Body of pancreas (tissue), 4 donors: Measurements from ENCODE around the gene PKP1. TPM values are rescaled to one million over a fixed set of nuclear protein-coding genes. Genes with fewer than 3 reads are reported as not detected.
"Not testable (repeated sequence)": the region's sequence is repeated elsewhere in the genome, so short reads cannot be mapped to it uniquely, and the experiment has no call there.

Source experiments
- ATAC-seq: fragments of 150-250 bp; one replicate; pipeline ENCODE4 v1.9.1; 2016
- DNase-seq, 4 donors: peaks; one replicate each; pipeline ENCODE4 v3.0.0-alpha.2; 2019
- H3K27ac ChIP-seq, 4 donors: fragments of 200-600 bp; sonication (generic); 1 replicate in 3 of 4; 2 replicates in 1 of 4; pipeline versions ENCODE4 v1.5.1 to v1.6.1; 2016 to 2019; ENCODE audit warnings: mild to moderate bottlenecking in 1 of 4, mixed read lengths in 1 of 4, moderate library complexity in 1 of 4
- H3K27me3 ChIP-seq, 2 donors: fragments of 200-600 bp; sonication (generic); one replicate each; pipeline ENCODE4 v1.6.0; 2016; ENCODE audit warnings: mild to moderate bottlenecking in 1 of 2
- H3K36me3 ChIP-seq, 2 donors: fragments of 200-600 bp; sonication (generic); replicated peaks in 1 of 2; 2 replicates each; pipeline ENCODE4 v1.5.1; 2016; ENCODE audit warnings: low read depth in 2 of 2; ENCODE audit not compliant: insufficient read depth in 1 of 2
- H3K4me1 ChIP-seq: fragments of 200-600 bp; sonication (generic); one replicate; pipeline ENCODE4 v1.6.0; 2016
- H3K4me3 ChIP-seq, 2 donors: fragments of 200-600 bp; sonication (generic); 1 replicate in 1 of 2; 2 replicates in 1 of 2; pipeline ENCODE4 v1.5.1; 2016 to 2019
- H3K9me3 ChIP-seq, 3 donors: fragments of 200-600 bp; sonication (generic); 1 replicate in 2 of 3; 2 replicates in 1 of 3; pipeline ENCODE4 v1.5.1; 2016
- POLR2A ChIP-seq, 3 donors: fragments of 450-650 bp; IDR thresholded peaks; one replicate each; pipeline ENCODE4 v1.6.1; 2016; ENCODE audit warnings: antibody characterized with exemption in 3 of 3, mild to moderate bottlenecking in 2 of 3
- WGBS, 2 donors: methylation state at CpG; one replicate each; pipeline ENCODE4 v1.1.5; 2017; 5-methylcytosine and 5-hydroxymethylcytosine counted together
- intact Hi-C: fragments of 100-400 bp; cut with DNase I; formaldehyde crosslinking; loops from one replicate; pipeline ENCODE4 v1.15.1; 2023
- total RNA-seq, 2 donors: library from RNA; depleted of rRNA; stranded (reverse); fragments of >200 nt; gene quantifications; one replicate each; pipeline ENCODE4 v1.1.0, GENCODE V29; 2016
- TF ChIP-seq, protein P1 (sequence below), 7 experiments: fragments of 450-650 bp in 4 of 7; fragments of 200-600 bp in 3 of 7; sonication (generic) in 3 of 7; IDR thresholded peaks; one replicate each; pipeline ENCODE4 v1.5.1; 2016 to 2019; ENCODE audit warnings: antibody characterized with exemption in 7 of 7

The PKP1 gene
- total RNA-seq, 2 donors from 2014 or later, result 0.33 TPM; not detected in 1

DNA sequence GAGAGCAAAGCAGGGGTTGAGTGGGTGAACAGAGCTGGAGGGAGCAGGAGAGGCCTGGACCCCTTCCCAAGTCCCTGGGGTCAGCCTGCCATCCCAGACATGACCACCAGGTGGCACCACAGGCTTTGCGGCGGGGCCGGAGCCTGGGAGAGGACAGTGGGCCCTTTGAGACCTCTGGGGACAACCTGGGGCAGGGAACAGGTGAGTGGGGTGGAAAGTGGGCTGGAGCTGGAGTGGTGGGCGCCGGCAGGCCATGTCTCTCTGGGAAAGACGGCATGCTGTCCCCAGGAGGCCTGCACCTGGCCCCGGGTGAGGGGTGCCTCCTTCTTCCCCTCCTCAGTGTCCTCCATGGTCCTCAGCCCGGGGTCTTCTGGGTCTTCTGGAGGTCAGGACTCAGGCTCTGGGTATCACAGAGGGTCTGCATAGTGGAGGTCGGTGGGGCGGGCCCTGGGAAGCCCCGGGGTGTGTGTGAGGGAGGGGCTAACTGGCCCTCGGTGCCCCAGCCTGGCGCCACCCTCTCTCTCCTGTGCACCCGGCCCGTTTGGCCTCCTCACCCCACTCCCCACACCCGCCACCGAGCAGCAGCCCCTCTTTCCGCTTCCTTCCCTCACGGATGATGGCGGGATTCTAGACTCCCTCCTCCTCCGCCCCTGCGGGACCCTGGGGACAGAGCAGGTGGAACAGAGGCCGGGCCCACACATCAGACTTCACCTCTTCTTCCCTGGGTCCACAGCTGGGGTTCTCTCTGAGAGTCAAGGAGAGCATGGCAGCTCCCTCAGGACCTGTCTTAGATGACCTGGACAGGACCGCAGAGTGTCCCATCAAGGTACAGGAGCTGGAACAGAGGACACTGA, 28.5 kb upstream of the PKP1 start:
- intact Hi-C loops, result loop anchor here (5.0 kb wide), 1 partner anchor 107 kb away; no protein-coding TSS in a partner anchor

DNA sequence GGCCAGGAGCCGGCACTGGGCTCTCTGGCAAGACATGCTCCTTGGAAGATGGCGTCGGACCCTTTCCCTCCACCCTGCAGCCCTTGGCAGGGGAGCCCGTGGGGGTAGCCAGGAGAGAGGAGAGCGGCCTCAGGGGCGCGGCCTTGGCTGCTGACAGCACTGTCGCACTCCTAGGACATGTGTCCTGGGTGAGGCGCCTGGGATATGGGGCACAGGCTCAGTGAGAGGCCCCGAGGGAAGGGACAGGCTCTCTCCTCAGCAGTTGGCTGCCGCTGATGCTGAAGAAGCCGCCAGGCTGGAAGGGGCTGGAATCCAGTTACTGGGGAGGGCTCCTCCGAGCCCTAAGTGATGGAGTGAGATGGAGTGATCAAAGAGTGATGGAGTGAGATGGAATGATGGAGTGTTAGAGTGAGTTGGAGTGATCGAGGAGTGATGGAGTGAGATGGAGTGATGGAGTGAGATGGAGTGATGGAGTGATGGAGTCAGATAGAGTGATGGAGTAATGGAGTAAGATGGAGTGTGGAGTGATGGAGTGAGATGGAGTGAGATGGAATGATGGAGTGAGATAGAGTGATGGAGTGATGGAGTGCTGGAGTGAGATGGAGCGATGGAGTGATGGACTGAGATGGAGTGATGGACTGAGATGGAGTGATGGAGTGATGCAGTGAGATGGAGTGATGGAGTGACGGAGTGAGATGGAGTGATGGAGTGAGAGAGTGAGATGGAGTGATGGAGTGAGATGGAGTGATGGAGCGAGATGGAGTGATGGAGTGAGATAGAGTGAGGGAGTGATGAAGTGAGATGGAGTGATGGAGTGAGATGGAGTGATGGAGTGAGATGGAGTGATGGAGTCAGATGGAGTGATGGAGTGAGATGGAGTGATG, 27.6 kb upstream of the PKP1 start:
- no peak overlapping the region for H3K27ac ChIP-seq
- 65 to 67% methylated on average over 14 to 17 of the region's 17 CpGs for WGBS, 2 donors
- H3K4me3 ChIP-seq, result no peak overlapping the region
- DNase-seq (no peak), ATAC-seq (no peak)
- no peaks in the 10 kb centered on the region for H3K27me3 ChIP-seq
- intact Hi-C loops, result no loop called here
- TF ChIP-seq, protein P1, sequence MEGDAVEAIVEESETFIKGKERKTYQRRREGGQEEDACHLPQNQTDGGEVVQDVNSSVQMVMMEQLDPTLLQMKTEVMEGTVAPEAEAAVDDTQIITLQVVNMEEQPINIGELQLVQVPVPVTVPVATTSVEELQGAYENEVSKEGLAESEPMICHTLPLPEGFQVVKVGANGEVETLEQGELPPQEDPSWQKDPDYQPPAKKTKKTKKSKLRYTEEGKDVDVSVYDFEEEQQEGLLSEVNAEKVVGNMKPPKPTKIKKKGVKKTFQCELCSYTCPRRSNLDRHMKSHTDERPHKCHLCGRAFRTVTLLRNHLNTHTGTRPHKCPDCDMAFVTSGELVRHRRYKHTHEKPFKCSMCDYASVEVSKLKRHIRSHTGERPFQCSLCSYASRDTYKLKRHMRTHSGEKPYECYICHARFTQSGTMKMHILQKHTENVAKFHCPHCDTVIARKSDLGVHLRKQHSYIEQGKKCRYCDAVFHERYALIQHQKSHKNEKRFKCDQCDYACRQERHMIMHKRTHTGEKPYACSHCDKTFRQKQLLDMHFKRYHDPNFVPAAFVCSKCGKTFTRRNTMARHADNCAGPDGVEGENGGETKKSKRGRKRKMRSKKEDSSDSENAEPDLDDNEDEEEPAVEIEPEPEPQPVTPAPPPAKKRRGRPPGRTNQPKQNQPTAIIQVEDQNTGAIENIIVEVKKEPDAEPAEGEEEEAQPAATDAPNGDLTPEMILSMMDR (IDR thresholded peaks at IDR 0.05), result no peak
- no peak for TF ChIP-seq POLR2A (IDR thresholded peaks at IDR 0.05)
- H3K36me3 ChIP-seq, result no peaks in the 10 kb centered on the region
- no peaks in the 10 kb centered on the region for H3K9me3 ChIP-seq
- H3K4me1 ChIP-seq, result peaks cover 8% of the 10 kb centered on the region

More for the DNA sequence above, 28.5 kb upstream of the PKP1 start:
- DNase-seq (peak; percentile 37 to 71 (median 68)), ATAC-seq (peak; percentile 77)
- 33% methylated on average over 21 to 24 of the region's 24 CpGs for WGBS, 2 donors
- H3K36me3 ChIP-seq, result no peaks in the 10 kb centered on the region
- no peak overlapping the region for H3K4me3 ChIP-seq
- no peaks in the 10 kb centered on the region for H3K27me3 ChIP-seq
- peaks cover 5% of the 10 kb centered on the region for H3K4me1 ChIP-seq
- H3K9me3 ChIP-seq, result no peaks in the 10 kb centered on the region
- no peak overlapping the region for H3K27ac ChIP-seq
- TF ChIP-seq POLR2A (IDR thresholded peaks at IDR 0.05), result no peak
- TF ChIP-seq, protein P1 (IDR thresholded peaks at IDR 0.05), result peak; percentile 86 to 96 (median 93)

DNA sequence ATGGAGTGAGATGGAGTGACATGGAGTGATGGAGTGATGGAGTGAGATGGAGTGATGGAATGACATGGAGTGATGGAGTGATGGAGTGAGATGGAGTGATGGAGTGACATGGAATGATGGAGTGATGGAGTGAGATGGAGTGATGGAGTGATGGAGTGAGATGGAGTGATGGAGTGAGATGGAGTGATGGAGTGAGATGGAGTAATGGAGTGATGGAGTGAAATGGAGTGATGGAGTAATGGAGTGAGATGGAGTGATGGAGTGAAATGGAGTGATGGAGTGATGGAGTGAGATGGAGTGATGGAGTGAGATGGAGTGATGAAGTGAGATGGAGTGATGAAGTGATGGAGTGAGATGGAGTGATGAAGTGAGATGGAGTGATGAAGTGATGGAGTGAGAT, 25.2 kb upstream of the PKP1 start:
- H3K9me3 ChIP-seq, H3K27ac ChIP-seq, H3K4me3 ChIP-seq, ATAC-seq, H3K36me3 ChIP-seq, H3K4me1 ChIP-seq, DNase-seq, H3K27me3 ChIP-seq, intact Hi-C loops: not testable (repeated sequence)

DNA sequence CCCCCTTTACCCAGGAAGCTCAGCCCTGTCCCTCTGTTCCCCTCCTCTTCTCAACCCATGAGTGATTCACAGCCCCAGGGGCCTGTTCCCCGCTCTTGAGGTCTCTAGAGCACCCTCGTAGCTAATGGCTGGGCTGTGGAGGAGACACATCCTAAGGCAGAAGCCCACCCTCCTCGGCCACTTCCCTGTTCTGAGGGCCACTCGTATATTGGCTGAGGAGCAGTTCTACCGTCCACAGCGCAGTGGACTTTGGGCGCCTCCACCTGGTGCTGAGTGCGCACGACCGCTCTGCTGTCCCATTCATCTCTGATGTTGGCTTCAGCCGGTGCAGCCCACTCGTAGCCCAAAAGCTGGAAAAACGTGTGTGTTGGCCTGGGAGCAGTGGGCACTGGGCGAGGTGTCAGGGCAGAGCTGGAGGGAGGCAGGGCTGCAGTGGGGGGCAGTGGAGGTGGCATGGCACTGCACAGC, 24.5 kb upstream of the PKP1 start:
- Histone ChIP-seq H3K36me3 (no peaks in the 10 kb centered on the region), H3K27ac (no peak overlapping the region), H3K4me1 (peaks cover 8% of the 10 kb centered on the region), H3K27me3 (no peaks in the 10 kb centered on the region), H3K9me3 (no peaks in the 10 kb centered on the region), H3K4me3 (no peak overlapping the region)
- intact Hi-C loops, result no loop called here
- WGBS, 2 donors, result 72 to 81% methylated on average over 12 to 13 of the region's 14 CpGs
- no peak for DNase-seq
- no peak for ATAC-seq
- TF ChIP-seq, protein P1 (IDR thresholded peaks at IDR 0.05), result no peak
- no peak for TF ChIP-seq POLR2A (IDR thresholded peaks at IDR 0.05)
